HG02610 (cell line): Measurements from ENCODE around the gene GBP1.
"Not testable (repeated sequence)": the region's sequence is repeated elsewhere in the genome, so short reads cannot be mapped to it uniquely, and the experiment has no call there.

Experiments used
- ATAC-seq: cut with Tn5 transposase; IDR thresholded peaks from one replicate; pipeline ENCODE4 v1.9.1; 2021; ENCODE audit warnings: mild to moderate bottlenecking, moderate library complexity; ENCODE audit not compliant: unreplicated experiment

Gene GBP1

GRCh38 chr1:89018318-89018717, 46.7 kb downstream of the GBP1 start:
- ATAC-seq: not testable (repeated sequence)

- no peak for ATAC-seq
Observed at GRCh38 chr1:89008511-89008910, 56.5 kb downstream of the GBP1 start.

GRCh38 chr1:89005286-89006151, 59.5 kb downstream of the GBP1 start:
- ATAC-seq: no peak
